Hematopoietic multipotent progenitor cell treated with erythropoietin and hydrocortisone succinate and interleukin-3 and kit ligand, for 17 days (in vitro differentiated cells): ENCODE results near the gene TAAR1.
"Not testable (repeated sequence)": the region's sequence is repeated elsewhere in the genome, so short reads cannot be mapped to it uniquely, and the experiment has no call there.

ENCODE experiments used
- DNase-seq: peaks from one replicate; pipeline ENCODE4 v3.0.0-alpha.2; 2015; ENCODE audit warnings: low spot score

The TAAR1 gene, protein sequence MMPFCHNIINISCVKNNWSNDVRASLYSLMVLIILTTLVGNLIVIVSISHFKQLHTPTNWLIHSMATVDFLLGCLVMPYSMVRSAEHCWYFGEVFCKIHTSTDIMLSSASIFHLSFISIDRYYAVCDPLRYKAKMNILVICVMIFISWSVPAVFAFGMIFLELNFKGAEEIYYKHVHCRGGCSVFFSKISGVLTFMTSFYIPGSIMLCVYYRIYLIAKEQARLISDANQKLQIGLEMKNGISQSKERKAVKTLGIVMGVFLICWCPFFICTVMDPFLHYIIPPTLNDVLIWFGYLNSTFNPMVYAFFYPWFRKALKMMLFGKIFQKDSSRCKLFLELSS

DNA sequence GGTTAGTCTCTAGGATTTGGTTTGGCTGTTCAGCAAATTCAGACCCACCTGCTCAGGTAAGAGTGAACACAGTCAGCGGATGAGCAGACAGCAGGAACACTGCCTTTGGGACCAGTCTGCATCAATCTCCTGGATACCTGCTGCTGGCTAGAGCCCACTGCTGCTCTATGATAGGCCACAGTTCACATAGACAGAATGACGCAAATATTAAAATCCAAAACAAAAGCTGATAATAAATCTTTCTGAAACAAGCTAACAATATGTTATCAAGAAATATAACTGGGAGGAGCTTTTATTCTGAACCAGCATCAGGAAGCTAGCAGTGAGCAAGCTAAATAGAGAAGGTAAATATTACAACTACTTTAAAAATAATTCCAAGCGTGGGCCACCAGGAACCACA, at the start of gene TAAR1:
TSS of gene TAAR1 (minus strand) at position 101 of the 400 bp plus-strand sequence. CDS start 13,179 bp downstream, outside the sequence.
- no peak for DNase-seq

DNA sequence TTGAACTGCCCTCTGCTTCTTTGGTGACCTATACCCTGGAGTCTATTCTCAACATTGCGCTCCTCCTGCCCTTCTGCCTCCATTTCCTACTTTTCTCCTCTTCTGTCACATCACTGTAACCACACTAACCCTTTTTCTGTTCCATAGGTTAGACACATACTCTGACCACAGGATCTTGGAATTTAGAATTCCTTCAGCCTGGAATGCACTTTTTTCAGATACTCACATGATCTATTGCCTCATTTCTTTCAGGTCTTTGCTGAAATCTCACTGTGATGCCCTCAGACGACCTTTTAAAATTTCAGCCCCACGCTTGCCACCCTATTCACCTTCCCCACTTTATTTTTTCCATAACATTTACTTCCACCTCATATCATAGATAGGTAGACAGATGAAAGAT, 49.8 kb upstream of the TAAR1 start:
- DNase-seq: no peak

DNA sequence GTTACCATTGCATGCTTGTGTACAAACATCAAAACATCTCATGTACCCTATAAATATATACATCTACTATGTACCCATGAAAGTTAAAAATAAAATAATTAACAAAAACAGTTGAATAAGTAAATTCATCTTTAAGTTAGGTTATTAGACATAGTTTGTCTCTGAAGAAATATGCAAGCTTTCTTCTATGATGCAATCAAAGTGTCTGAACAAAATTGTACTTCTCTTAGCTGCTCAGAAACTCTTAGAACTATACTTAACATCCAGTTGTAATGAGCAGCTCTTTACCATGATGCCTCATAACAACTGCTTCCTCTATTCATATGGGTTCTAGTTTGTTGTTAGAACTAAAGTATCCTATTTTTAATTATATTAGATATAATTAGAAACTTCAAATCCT, 49.0 kb upstream of the TAAR1 start:
- DNase-seq: no peak

DNA sequence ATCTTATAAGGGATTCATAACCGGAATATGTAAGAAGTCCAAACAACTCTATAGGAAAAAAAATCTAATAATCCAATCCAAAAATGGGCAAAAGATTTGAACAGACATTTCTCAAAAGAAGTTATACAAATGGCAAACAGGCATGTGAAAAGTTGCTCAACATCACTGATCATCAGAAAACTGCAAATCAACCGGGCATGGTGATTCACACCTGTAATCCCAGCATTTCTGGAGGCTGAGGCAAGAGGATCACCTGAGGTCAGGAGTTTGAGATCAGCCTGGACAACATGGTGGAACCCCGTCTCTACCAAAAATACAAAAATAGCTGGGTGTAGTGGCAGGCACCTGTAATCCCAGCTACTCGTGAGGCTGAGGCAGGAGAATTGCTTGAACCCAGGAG, 47.8 kb upstream of the TAAR1 start:
- not testable (repeated sequence) for DNase-seq

DNA sequence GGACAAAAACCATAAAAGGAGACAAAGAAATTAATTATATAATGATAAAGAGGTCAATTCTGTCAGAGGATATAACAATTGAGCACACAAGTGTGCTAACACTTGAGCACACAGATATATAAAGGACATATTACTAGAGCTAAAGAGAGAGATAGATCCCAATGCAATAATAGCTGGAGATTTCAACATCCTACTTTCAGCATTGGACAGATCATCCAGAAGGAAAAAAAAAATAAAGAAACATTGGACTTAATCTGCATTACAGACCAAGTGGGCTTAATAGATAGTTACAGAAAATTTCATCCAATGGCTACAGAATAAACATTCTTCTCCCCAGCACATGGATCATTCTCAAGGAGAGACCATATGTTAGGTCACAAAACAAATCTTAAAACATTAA, 45.0 kb upstream of the TAAR1 start:
- DNase-seq: no peak

DNA sequence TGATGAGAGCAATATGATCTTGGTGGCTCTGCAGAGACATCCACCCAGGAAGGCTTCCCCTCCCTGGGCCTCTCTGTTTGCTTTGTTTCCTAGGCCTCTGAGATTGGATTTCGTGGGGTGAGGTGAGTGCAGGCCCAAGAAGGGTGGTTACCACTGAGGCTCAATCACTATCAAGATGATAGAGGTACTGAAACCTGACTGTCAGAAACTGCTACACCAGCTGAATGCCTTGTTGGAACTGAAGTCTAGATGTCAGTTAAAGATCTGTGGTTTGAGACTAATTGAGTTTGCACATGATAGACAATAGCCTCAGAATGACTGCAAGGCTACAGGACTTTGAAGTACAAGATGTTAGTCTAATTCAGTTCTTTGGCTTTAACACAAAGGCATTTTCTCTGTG, 39.6 kb upstream of the TAAR1 start:
- DNase-seq: no peak

DNA sequence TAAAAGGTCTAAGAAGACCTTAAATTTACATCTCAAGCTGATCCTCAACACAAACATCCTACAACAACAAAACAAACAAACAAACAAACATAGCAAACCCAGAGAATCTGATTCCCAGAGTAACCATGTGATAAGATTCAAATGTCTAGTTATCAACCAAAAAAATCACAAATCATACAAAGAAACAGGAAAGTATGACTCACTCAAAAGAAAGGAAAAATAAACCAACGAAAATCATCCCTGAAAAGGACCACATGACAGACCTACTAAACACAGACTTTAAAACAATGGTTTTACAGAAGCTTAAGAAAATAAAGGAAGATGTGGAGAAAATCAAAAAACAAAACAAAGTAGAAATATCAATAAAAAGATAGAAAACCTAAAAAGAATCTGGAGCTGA, 36.8 kb upstream of the TAAR1 start:
- DNase-seq: no peak

DNA sequence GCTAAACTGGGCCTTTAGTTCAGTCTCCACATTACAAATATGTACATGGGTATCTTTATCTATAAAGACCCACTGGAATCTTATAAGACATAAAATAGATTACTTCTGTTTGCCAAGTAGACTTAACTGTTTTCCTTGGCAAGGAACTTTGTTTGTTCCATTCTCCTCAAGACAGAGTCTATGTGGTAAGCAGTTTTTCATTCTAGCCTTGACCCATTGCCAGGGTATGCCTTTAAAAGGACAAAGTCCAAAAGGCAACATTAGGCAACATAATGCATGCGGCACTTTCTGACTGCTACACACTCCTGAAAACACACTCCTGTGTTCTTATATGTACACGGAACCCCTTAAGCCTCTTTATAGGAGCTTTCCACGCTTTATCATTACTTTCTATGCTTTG, 34.5 kb upstream of the TAAR1 start:
- no peak for DNase-seq

DNA sequence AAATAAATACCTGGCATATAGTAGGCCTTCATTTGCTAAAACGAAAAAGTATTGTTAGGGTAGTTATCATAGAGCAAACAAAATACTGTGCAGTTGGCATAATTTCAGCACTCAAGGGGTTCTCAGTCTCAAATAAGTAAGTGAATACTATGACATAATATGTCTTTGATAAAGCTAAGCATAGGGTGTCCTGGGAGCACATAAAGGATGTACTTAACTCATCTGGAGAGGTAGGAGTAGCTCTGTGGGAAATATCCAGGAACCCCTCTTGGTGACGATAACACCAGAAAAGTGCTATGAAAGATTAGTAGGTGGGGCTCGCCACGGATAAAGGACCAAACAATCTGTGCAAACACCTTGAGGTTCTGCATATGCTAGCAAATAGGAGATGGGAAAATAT, 31.7 kb upstream of the TAAR1 start:
- no peak for DNase-seq

DNA sequence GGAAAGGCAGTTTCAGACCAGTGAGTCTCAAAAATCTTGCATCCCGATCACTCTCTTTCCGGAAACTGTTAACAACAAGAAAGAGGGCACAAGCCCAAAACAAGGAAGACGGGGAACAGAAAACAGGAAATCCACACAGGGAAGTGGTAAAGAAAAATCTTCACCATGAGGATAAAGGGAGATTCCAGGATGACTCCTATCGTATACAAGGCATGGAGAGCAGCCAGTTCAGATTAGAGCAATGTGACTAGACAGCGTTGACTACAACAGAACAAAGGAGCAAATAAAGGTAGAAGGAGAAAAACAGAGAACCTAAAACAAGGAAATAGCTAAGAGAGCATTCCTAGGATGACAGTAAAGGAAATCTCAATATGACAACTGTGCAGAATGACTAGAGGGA, 28.3 kb upstream of the TAAR1 start:
- no peak for DNase-seq

DNA sequence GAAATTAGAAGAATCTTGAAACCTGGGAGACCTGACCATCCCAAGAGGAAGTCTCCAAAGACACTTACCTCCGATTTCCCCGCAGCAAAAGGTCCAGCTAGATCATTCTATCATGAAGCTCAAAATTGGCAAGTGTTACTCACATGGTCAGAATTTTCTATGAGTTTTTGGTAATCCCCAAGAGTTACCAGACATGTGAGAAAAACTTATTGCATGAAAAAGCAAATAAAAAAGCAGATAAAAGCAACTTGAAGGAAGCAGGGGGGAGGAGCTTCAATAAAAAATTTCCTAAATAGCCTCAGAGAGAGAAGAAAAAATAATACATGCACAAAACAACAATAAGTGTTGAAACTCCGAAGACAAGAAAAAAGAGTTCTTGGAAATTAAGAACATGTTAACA, 27.5 kb upstream of the TAAR1 start:
- no peak for DNase-seq

DNA sequence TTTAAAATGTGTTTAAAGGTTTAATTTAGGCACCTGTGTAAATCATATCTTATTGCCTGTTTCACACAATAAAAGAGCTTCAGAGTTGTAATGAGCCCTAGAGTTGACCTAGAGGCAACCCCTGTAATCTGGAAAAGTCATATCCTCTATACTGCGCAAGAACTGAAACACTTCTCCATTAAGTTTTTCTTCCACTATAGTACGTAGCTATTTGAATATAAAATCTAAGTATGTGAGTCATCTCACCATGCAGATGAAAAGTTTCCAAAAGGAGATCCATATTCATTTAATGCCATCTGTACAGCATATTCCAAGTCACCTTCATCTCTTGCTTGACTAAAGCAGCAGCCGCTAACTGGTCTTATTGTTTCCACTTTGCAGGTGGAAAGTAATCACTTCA, 26.0 kb upstream of the TAAR1 start:
- DNase-seq: no peak

DNA sequence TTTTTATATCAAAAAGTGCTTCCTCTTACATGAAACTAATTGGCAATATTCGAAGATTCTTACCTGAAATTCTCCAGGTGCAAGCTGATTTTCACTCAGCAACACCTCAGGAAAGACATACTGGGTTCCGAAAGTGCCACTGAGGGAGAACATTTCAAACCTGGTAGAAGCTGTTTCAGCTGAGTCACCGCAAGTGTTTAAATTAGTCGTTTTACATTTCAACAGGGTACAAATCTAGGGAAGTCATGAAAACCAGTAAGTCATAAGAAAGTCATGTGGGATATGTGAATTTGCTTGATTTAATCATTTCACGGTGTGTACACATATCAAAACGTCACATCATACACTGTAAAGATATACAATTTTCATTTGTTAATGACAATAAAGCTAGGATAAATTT, 25.3 kb upstream of the TAAR1 start:
- DNase-seq: no peak

DNA sequence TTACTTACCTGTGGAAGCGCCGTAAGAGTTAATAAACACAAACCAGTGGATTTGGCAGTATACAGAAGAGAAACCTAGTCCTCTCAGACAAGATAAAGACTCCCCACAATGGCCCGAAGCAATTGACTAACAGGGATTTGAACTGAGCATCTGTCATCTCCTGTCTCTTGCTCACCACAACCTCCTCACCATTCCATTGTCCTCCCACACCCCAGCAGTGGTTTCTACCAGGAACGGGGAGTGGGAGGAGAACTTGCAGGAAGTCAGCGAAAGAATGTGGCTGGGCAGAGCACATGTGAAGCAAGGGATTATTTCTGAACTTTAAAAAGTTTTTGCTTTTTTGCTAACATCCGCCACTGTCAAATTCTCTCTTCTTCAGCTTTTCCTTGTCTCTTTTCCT, 24.6 kb upstream of the TAAR1 start:
- no peak for DNase-seq

DNA sequence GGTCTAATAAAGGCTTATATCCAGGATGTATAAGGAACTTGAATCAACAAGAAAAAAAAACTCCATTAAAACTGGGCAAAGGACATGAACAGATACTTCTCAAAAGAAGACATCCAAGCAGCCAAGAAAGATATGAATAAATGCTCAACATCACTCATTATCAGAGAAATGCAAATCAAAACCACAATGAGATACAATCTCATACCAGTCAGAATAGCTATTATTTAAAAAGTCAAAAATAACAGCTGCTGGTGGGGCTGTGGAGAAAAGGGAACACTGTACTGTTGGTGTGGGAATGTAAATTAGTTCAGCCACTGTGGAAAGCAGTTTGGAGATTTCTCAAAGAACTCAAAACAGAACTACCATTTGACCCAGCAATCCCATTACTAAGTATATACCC, 20.1 kb upstream of the TAAR1 start:
- DNase-seq: not testable (repeated sequence)

DNA sequence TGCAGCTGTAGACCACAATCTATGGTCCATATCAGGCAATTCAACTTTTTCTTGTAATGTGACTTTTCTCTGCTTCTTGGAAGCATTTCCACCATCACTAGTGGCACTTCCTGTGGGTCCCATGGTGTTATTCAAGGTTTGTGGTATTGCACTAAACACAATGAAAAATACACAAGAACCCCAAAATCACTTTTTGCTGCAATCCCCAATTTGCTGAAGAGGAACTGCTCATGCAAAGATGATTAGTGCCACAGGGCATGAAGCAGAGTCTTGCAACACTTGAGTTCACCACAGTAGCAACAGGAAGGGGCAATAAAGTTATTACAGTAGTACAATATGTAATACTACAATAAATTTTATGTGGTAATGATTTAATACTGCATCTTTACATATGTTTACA, 16.8 kb upstream of the TAAR1 start:
- DNase-seq: no peak

DNA sequence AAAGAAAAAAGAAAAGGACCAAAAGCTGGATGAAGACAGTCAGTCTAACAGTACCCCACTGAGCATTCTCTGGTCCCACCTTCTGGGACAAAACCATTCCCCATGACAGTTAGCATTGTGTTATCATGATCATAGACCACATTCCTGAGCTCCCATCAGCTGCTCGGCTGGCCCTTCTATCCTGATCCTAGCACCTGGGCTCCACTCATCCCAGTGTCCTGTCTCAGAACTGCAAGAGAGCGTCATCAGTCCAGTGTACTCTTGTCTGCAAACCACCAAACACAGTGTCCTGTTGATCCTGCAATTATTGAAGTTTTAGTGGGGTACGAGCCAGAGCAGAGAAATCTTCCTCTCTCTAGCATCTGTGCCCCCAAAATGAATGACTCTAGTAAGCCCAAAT, 16.0 kb upstream of the TAAR1 start:
- no peak for DNase-seq

DNA sequence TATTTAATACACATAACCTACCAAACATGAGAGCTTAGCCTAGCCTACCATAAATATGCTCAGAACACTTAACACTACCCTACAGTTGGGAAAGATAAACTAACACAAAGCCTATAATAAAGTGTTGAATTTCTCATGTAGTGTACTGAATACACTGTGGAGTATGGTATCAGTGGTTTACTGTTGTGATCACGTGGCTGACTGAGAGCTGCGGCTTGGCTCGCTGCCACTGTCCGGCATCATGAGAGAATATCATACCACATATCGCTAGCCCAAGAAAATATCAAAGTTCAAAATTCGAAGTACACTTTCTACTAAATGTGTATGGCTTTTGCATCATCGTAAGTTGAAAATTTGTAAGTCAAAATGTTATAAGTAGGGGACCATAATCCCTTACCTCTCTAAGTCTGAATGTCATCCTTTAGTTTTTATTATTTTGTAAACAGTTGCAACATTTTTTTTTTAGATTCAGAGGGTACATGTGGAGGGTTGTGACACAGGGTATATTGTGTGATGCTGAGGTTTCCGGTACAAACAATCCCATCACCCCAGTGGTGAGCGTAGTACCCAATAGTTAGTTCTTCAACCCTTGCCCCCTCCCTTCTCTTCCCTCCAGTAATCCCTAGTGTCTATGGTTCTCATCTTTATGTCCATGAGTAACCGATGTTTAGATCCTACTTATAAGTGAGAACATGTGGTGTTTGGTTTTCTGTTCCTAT, 14.6 kb upstream of the TAAR1 start:
- no peak for DNase-seq

DNA sequence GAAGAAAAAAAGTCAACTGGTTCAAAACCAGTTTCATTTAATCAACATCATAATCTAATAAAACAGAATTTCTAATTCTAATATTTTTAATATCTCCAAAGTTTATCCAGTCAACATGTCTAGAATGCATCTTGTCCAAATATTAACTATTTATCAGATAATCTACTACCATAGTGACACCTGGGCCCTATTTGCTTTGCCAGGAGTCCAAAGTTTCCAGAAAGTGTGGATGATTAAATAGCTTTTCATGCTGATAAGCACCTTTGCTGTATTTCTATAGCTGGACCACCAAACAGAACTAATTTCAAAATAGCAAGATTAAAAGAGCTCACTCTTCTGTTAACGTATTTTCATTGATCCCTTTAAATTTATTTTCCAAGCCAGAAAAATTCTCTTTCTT, 12.3 kb upstream of the TAAR1 start:
- DNase-seq: no peak

DNA sequence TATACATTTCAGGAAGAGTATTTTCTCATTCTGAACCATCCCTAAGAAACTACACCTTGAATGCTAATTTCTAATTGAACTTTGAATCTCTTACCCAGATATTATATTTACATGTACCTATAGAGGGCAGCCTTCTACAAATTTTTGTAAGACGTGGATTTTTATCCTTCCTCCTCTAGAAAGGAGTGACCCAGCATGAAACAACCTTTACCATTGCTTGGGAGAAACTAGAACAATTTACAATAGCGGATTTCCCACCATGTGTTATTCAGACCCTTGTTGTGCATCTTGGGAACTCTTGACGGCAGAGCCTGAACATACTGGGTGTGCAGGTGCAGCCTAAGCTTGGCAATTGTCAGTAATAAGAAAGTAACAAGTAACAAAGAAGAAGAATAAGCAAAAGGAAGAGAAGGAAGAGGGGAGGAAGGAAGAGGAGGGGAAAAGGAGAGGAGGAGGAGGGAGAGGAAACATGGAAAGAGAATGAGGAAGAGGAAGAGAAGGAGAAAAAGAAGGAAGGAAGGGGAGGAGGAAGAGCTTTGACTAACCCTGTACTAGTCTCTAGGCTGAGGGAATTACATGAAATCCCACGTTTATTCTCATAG, 10.8 kb upstream of the TAAR1 start:
- DNase-seq: peak; percentile 46

DNA sequence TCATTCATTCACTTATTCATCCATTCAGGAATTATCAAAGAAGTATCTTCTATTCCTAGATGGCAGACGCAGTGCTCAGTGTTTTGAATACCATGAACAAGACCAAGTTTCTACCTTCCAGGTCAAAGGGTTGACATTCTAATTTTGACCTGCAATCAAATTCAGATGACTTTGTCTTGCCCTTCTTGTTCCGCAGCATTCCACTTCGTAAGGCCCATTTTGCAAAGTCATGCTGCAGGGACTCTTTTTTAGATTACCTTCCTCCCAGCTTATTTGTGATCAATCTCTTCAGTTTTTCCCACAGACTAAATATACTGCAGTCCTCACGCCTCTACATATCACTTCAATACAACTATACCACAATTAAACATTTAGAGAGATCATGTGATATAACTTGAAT, 7.1 kb upstream of the TAAR1 start:
- DNase-seq: no peak

DNA sequence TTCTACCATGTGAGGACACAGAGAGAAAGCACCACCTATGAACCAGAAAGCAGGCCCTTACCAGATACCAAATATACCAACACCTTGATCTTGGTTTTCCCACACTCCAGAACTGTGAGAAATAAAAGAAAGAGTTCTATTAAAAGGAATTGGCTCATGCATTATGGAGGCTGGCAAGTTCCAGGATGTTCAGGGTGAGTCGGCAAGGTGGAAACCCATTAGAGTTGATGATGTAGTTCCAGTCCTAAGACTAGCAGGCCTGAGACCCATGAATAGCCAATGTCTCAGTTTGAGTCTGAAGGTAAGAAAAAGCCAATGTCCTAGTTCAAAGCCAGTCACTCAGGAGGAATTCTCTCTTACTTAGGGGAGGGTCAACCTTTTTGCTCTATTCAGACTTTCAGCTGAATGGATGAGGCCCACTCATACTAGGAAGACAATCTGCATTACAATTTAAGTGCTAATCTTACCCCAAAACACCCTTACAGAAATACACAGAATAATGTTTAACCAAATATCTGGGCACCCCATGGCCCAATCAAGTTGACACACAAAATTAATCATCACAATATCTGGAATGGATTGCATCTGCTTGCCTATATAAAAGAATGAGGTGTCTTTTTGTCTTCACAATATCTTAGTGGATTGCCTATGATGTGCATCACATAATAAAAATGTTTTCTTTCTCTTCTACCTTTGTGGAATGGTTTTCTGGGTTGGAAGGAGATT, 5.5 kb upstream of the TAAR1 start:
- no peak for DNase-seq

DNA sequence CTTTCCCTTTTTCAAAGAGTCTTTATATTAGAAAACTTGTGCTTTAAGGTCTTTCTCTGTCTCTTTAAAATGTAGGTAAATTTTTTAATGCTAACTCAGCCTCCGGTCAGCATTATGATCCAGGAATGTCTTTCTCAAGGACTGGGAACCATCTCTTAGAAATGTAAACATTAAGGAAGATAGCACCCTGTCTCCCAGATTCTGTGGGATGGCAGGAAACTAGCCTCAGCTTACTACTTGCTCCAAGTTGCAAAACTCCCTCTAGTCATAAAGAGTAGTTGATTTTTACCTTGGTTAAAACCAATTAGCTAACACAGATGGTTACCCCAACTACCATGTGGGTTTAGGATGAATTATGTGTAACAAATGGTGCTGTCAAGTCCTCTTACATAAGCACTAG, 4.7 kb upstream of the TAAR1 start:
- DNase-seq: no peak
